Measurements from ENCODE around the gene NSG1. TPM values are rescaled to one million over a fixed set of nuclear protein-coding genes. Genes with fewer than 3 reads are reported as not detected.

Gene NSG1
- total RNA-seq, 1 donor from 2014 or later, result not detected

DNA sequence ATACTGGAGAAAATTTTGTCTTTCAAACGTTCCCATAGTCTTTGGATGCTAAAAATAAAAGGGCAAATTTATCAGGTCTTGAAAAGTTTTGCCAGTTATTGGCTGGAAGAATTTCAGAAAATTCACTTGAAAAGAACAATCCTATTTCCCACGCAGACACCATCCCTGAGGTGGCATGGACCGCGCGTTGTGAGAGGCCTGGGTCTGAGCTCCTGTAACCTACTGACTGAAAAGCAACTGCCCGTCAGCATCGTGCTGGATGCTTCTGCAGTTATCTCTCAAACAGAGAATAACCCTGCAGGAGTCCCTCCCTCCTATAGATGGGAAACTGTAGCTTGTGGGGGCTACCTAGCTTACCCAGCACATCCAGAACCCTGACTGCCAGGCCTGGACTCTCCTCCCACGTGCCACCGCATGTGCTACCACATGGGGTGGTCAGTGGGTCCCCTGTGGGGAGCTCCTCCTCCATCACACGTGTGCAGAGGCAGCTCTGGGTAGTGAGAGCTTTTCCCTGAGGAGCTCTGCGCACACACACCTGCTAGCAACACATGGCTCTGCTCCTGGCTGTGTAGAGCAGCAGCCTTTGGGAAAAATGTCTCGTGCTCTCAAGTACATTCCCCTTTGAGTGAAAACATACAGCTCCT, 36.1 kb downstream of the NSG1 start:
- TF ChIP-seq, protein P1, sequence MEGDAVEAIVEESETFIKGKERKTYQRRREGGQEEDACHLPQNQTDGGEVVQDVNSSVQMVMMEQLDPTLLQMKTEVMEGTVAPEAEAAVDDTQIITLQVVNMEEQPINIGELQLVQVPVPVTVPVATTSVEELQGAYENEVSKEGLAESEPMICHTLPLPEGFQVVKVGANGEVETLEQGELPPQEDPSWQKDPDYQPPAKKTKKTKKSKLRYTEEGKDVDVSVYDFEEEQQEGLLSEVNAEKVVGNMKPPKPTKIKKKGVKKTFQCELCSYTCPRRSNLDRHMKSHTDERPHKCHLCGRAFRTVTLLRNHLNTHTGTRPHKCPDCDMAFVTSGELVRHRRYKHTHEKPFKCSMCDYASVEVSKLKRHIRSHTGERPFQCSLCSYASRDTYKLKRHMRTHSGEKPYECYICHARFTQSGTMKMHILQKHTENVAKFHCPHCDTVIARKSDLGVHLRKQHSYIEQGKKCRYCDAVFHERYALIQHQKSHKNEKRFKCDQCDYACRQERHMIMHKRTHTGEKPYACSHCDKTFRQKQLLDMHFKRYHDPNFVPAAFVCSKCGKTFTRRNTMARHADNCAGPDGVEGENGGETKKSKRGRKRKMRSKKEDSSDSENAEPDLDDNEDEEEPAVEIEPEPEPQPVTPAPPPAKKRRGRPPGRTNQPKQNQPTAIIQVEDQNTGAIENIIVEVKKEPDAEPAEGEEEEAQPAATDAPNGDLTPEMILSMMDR (IDR thresholded peaks at IDR 0.05), result no peak
- no peak overlapping the region for H3K4me3 Mint-ChIP-seq (ENCODE audit: unreplicated experiment)
- H3K27me3 Mint-ChIP-seq (ENCODE audit: unreplicated experiment), result no peaks in the 10 kb centered on the region
- DNase-seq (ENCODE audit: extremely low spot score, unreplicated experiment), result peak; percentile 75
- peaks cover 9% of the 10 kb centered on the region for H3K4me1 Mint-ChIP-seq (ENCODE audit: unreplicated experiment)
- no peak overlapping the region for H3K27ac Mint-ChIP-seq (ENCODE audit: unreplicated experiment)
- H3K9me3 Mint-ChIP-seq (ENCODE audit: unreplicated experiment), result no peaks in the 10 kb centered on the region
- H3K36me3 Mint-ChIP-seq (ENCODE audit: unreplicated experiment), result peaks cover 29% of the 10 kb centered on the region

DNA sequence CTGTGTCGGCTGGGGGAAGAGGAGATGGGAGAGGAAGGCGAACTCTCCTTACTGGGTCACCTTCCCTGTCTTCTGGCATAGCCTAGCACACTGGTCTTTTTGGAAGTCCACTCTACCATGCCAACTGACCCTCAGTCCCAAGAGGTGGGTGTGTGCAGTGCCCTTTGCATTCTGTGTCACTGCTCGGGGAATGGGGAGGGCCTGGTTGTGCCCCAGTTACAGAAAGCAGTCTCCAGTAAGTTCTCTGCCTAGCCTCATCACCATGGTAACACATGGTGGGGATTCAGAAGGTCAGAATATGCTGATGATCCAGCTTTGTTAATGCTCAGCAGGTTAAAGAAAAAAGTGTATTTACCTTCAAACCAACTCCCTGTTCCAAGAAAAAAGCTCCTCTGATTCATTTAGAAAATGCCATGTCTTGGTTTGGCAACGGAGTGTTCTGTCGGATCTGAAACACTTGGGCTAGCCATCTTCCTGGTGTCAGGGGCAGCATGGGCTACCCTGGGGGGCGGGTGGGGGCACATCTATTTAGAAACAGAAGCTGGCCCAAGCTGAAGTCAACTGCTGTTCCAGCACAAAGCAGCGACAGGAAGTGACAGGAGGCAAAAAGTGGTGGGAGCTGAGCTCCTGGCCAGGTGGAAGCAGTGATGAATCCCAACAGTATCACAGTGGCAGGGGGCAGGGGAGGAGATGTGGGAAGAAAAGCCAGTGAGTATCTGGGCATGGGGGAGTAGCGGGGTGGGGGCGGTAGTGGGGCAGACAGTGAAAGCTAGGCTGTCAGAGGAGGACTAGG, 37.0 kb downstream of the NSG1 start:
- Mint-ChIP-seq H3K4me3 (ENCODE audit: unreplicated experiment) (no peak overlapping the region), H3K9me3 (ENCODE audit: unreplicated experiment) (no peaks in the 10 kb centered on the region), H3K27ac (ENCODE audit: unreplicated experiment) (no peak overlapping the region), H3K4me1 (ENCODE audit: unreplicated experiment) (peaks cover 9% of the 10 kb centered on the region), H3K36me3 (ENCODE audit: unreplicated experiment) (peaks cover 24% of the 10 kb centered on the region), H3K27me3 (ENCODE audit: unreplicated experiment) (no peaks in the 10 kb centered on the region)
- TF ChIP-seq, protein P1 (IDR thresholded peaks at IDR 0.05), result no peak
- DNase-seq (ENCODE audit: extremely low spot score, unreplicated experiment), result peak; percentile 65

GRCh38 chr4:4424499-4425115, 37.7 kb downstream of the NSG1 start:
- Mint-ChIP-seq H3K27me3 (ENCODE audit: unreplicated experiment) (no peaks in the 10 kb centered on the region), H3K9me3 (ENCODE audit: unreplicated experiment) (no peaks in the 10 kb centered on the region), H3K27ac (ENCODE audit: unreplicated experiment) (no peak overlapping the region), H3K36me3 (ENCODE audit: unreplicated experiment) (peaks cover 24% of the 10 kb centered on the region), H3K4me3 (ENCODE audit: unreplicated experiment) (no peak overlapping the region), H3K4me1 (ENCODE audit: unreplicated experiment) (peaks cover 9% of the 10 kb centered on the region)
- TF ChIP-seq, protein P1 (IDR thresholded peaks at IDR 0.05), result no peak
- peak; percentile 69 for DNase-seq (ENCODE audit: extremely low spot score, unreplicated experiment)

DNA sequence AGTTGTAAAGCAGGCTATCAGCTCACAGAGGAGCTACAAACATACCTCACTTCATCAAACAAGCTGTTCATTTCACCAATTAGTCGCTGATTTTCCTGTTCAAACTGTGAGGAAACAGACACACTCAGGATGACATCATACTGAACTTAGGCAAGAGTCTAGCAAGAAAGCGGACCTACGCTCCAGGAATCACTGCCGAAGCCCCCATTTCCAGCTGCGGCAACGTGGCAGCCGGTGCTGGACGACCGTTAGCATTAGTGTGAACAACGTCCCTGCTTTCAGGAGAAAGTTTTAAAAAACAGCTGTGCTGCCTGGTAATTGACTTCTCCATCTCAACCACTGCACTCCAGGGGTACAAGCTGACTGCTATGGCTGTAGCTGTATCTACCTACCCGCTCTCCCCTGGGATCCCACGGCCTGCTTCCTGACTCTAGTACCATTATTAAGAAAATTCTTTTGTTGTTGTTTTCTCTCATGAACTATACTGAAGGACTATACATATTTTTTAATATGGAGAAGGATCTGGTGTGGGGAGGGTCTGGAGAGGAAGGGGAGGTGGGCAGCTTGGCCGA, 38.3 kb downstream of the NSG1 start:
- H3K4me3 Mint-ChIP-seq (ENCODE audit: unreplicated experiment), result no peak overlapping the region
- H3K36me3 Mint-ChIP-seq (ENCODE audit: unreplicated experiment), result peaks cover 20% of the 10 kb centered on the region
- H3K27ac Mint-ChIP-seq (ENCODE audit: unreplicated experiment), result no peak overlapping the region
- peak; percentile 62 for DNase-seq (ENCODE audit: extremely low spot score, unreplicated experiment)
- H3K4me1 Mint-ChIP-seq (ENCODE audit: unreplicated experiment), result peaks cover 9% of the 10 kb centered on the region
- H3K27me3 Mint-ChIP-seq (ENCODE audit: unreplicated experiment), result no peaks in the 10 kb centered on the region
- H3K9me3 Mint-ChIP-seq (ENCODE audit: unreplicated experiment), result no peaks in the 10 kb centered on the region
- TF ChIP-seq, protein P1 (IDR thresholded peaks at IDR 0.05), result no peak

Data from osteocyte (in vitro differentiated cells).